K562 (cell line): ENCODE measurements around the gene USP11. TPM values are rescaled to one million over a fixed set of nuclear protein-coding genes. Genes with fewer than 3 reads are reported as not detected.

ENCODE experiments used
- ATAC-seq: fragments of 200-7000 bp; cut with Tn5 transposase; 3 replicates; pipeline ENCODE4 v1.9.1; 2020; ENCODE audit warnings: moderate library complexity
- BruUV-seq: library from RNA; stranded (reverse); fragments of 400-500 nt; replicated peaks from 2 replicates; lab custom pipeline; 2021; lab: Mats Ljungman, UMichigan
- CTCF ChIA-PET: fragments of 300-600 bp; formaldehyde crosslinking; extraction: SDS; loops from one replicate; lab custom pipeline; 2021; ENCODE audit warnings: low intra/inter-chr PET ratio; lab: Yijun Ruan, JAX
- POLR2A ChIA-PET: fragments of 300-600, 350-650 bp; sonication (Branson Sonifier 250); formaldehyde crosslinking; extraction: SDS; loops from one replicate; lab custom pipeline; 2021; ENCODE audit warnings: antibody characterized with exemption, inconsistent platforms; lab: Yijun Ruan, JAX
- DNase-seq, 4 experiments: peaks; one replicate each; pipeline versions ENCODE4 v3.0.0 to v3.0.0-alpha.2; 2011 to 2018; ENCODE audit warnings: low spot score in 3 of 4, mixed read lengths in 3 of 4; ENCODE audit errors: extremely low read depth in 1 of 4
- FAIRE-seq: peaks from 2 replicates; lab custom pipeline; 2011; peaks lifted over from hg19 to GRCh38; lab: Jason Lieb, UNC
- H2AFZ ChIP-seq: 2 replicates; pipeline ENCODE4 v1.6.0; 2011; ENCODE audit warnings: low read depth, low read length, control low read depth, inconsistent platforms
- H3K27ac ChIP-seq: fragments of 200-600 bp; 3 replicates; pipeline ENCODE4 v1.8.0; 2011; ENCODE audit warnings: low read depth, mild to moderate bottlenecking, control low read depth, inconsistent platforms, low read length, moderate library complexity, mixed read lengths; ENCODE audit errors: extremely low read depth
- H3K27me3 ChIP-seq, 2 experiments: fragments of 300-600 bp in 1 of 2; 2 replicates in 1 of 2; 3 replicates in 1 of 2; pipeline versions ENCODE4 v1.6.0 to v1.8.0; 2011; ENCODE audit warnings: inconsistent platforms in 2 of 2, low read length in 2 of 2, mild to moderate bottlenecking in 1 of 2, mixed read lengths in 1 of 2, moderate library complexity in 1 of 2; ENCODE audit not compliant: control insufficient read depth in 2 of 2, insufficient read depth in 2 of 2
- H3K36me3 ChIP-seq: fragments of 300-600 bp; 3 replicates; pipeline ENCODE4 v1.8.0; 2011; ENCODE audit warnings: mild to moderate bottlenecking, low read length, inconsistent platforms; ENCODE audit not compliant: control insufficient read depth, insufficient read depth
- H3K4me1 ChIP-seq, 2 experiments: fragments of 200-600 bp in 1 of 2; replicated peaks in 1 of 2; 2 replicates in 1 of 2; 3 replicates in 1 of 2; pipeline versions ENCODE4 v1.5.1 to v1.8.0; 2011; ENCODE audit warnings: inconsistent platforms in 2 of 2, low read length in 2 of 2, mild to moderate bottlenecking in 1 of 2, mixed read lengths in 1 of 2, moderate library complexity in 1 of 2; ENCODE audit not compliant: control insufficient read depth in 2 of 2, insufficient read depth in 2 of 2
- H3K4me2 ChIP-seq: 2 replicates; pipeline ENCODE4 v1.6.1; 2011; ENCODE audit warnings: low read length, control low read depth, inconsistent platforms, mixed read lengths; ENCODE audit not compliant: insufficient read depth
- H3K4me3 ChIP-seq: fragments of 200-600 bp; sonication (generic), shearing (Covaris generic); 2 replicates; pipeline ENCODE4 v1.5.1; 2016; ENCODE audit warnings: control low read depth, inconsistent platforms
- H3K79me2 ChIP-seq: fragments of 200-600 bp; 3 replicates; pipeline ENCODE4 v1.8.0; 2011; ENCODE audit warnings: low read length, inconsistent platforms; ENCODE audit not compliant: control insufficient read depth, insufficient read depth
- H3K9ac ChIP-seq, 2 experiments: 2 replicates each; pipeline versions ENCODE4 v1.6.0 to v1.6.1; 2011; ENCODE audit warnings: low read depth in 2 of 2, low read length in 2 of 2, control low read depth in 1 of 2, inconsistent platforms in 1 of 2, mild to moderate bottlenecking in 1 of 2, mixed read lengths in 1 of 2; ENCODE audit not compliant: insufficient read depth in 1 of 2
- H3K9me1 ChIP-seq: one replicate; pipeline ENCODE4 v1.6.0; 2011; ENCODE audit warnings: inconsistent platforms, mild to moderate bottlenecking, low read length, moderate library complexity; ENCODE audit not compliant: control insufficient read depth, insufficient read depth
- H3K9me3 ChIP-seq: replicated peaks from 2 replicates; pipeline ENCODE4 v1.5.1; 2011; ENCODE audit warnings: low read depth, low read length, inconsistent platforms; ENCODE audit not compliant: control insufficient read depth, insufficient read depth
- H4K20me1 ChIP-seq: replicated peaks from 2 replicates; pipeline ENCODE4 v1.6.1; 2011; ENCODE audit warnings: low read length, inconsistent platforms, mixed read lengths; ENCODE audit not compliant: control insufficient read depth, insufficient read depth
- CEBPG ChIP-seq, 3 experiments: fragments of 200-800 bp in 1 of 3; sonication (Bioruptor generic) in 1 of 3; sonication (generic) in 1 of 3; formaldehyde crosslinking in 1 of 3; IDR thresholded peaks in 2 of 3; conservative IDR thresholded peaks in 1 of 3; 2 replicates each; pipeline versions ENCODE4 v1.6.1 to v1.8.0; 2016 to 2022; ENCODE audit warnings: missing compliant biosample characterization in 2 of 3, missing genetic modification characterization in 2 of 3, mild to moderate bottlenecking in 1 of 3, missing genetic modification reagents in 1 of 3
- WGBS: fragments of 100-300 bp; shearing (Covaris generic); methylation state at CpG from one replicate; pipeline ENCODE4 v1.1.6; 2016; ENCODE audit warnings: low coverage, mixed read lengths; ENCODE audit not compliant: insufficient coverage; ENCODE audit errors: missing lambda C conversion rate; 5-methylcytosine and 5-hydroxymethylcytosine counted together
- in situ Hi-C: fragments of 300-500 bp; cut with MboI; formaldehyde crosslinking; loops from 4 replicates; pipeline ENCODE4 v1.15.0; 2018; ENCODE audit warnings: inconsistent platforms, mixed read lengths
- intact Hi-C: fragments of 100-400 bp; cut with micrococcal nuclease; formaldehyde crosslinking; loops from 2 replicates; pipeline ENCODE4 v1.14.2; 2022
- polyA plus RNA-seq, 8 experiments: library from polyadenylated mRNA; depleted of rRNA in 4 of 8; stranded (reverse) in 5 of 8; unstranded in 3 of 8; fragments of >200 nt; fragmentation: Nextera tagmentation in 2 of 8; fragmentation: Illumina TruSeq in 1 of 8; extraction: Ambion mirVana in 2 of 8; extraction: Trizol in 1 of 8; gene quantifications; 2 replicates each; pipeline versions ENCODE4 v1.2.1 to v1.2.3, GENCODE V29; 2011 to 2014; ENCODE audit warnings: inconsistent platforms in 1 of 8, missing spikeins in 1 of 8
- total RNA-seq, 7 experiments: library from RNA; depleted of rRNA in 6 of 7; stranded (reverse); fragments of >200 nt in 6 of 7; fragmentation: Illumina TruSeq in 2 of 7; extraction: Trizol in 2 of 7; gene quantifications; 2 replicates each; pipeline versions ENCODE4 v1.2.1 to v1.2.3, GENCODE V29; 2011 to 2021; ENCODE audit warnings: low replicate concordance in 1 of 7
- TF ChIP-seq, protein P1 (sequence below), 2 experiments: fragments of 450-650 bp in 1 of 2; IDR thresholded peaks; 2 replicates each; pipeline ENCODE4 v1.6.1; 2011 to 2017; ENCODE audit warnings: low read depth in 2 of 2, antibody characterized with exemption in 1 of 2, borderline replicate concordance in 1 of 2, low read length in 1 of 2, mild to moderate bottlenecking in 1 of 2, mixed read lengths in 1 of 2; ENCODE audit not compliant: control insufficient read depth in 1 of 2
- TF ChIP-seq, protein P2 (sequence below), 2 experiments: fragments of 450-650 bp in 1 of 2; sonication (generic) in 1 of 2; formaldehyde crosslinking in 1 of 2; IDR thresholded peaks in 1 of 2; conservative IDR thresholded peaks in 1 of 2; 2 replicates each; pipeline versions ENCODE4 v1.6.1 to v1.8.1; 2016 to 2023; ENCODE audit warnings: mild to moderate bottlenecking in 2 of 2, moderate library complexity in 2 of 2, inconsistent platforms in 1 of 2, missing genetic modification reagents in 1 of 2

USP11 gene
- total and polyA plus RNA-seq, 9 of the 15 experiments (the other 6 are each of a cell fraction or from before 2014, with no cell fraction given): 2.5 to 29.0 (median 11.7) TPM

DNA sequence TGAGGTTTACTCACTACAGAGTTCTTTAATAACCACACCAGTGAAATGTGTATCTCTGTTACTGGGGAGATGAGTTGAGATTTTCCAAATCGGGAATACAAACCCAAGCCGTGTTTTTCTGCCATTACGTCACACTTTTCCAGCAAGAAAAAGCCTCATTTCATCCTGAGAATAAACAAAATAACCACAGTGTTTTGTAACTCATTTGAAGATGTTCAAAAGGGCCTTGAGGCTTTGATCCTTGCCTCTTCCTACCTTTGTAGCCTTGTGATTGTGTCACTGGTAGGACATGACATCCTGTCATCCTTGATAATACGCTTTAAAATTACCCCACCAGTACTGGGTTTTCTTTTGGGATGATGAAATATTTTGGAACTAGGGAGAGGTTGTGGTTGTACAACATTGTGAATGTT is 2.9 kb downstream of the USP11 start:
- Histone ChIP-seq H3K4me3 (no peak overlapping the region), H3K9me1 (no peaks in the 10 kb centered on the region), H4K20me1 (no peaks in the 10 kb centered on the region), H3K9me3 (no peaks in the 10 kb centered on the region), H3K27me3 (no peaks in the 10 kb centered on the region; a peak in 1 of 5 replicates)
- CTCF ChIA-PET: no interaction called here
- 72% methylated on average over 4 of the region's 4 CpGs for WGBS
- POLR2A ChIA-PET: interaction anchor here (0.6 to 0.8 kb wide), 3 partner anchors 10 to 82 kb away, joined by 3 to 4 read pairs (median 3); no protein-coding TSS in a partner anchor
- no peak for TF ChIP-seq CEBPG (CRISPR knock-in tag; IDR thresholded peaks at IDR 0.05)
- peak in 1 of 2 experiments; percentile 54; a peak in 1 of 4 replicates for TF ChIP-seq CEBPG (tag; conservative IDR thresholded peaks at IDR 0.05 in 1 of 2, IDR thresholded peaks at IDR 0.05 in 1 of 2)
- TF ChIP-seq, protein P1, sequence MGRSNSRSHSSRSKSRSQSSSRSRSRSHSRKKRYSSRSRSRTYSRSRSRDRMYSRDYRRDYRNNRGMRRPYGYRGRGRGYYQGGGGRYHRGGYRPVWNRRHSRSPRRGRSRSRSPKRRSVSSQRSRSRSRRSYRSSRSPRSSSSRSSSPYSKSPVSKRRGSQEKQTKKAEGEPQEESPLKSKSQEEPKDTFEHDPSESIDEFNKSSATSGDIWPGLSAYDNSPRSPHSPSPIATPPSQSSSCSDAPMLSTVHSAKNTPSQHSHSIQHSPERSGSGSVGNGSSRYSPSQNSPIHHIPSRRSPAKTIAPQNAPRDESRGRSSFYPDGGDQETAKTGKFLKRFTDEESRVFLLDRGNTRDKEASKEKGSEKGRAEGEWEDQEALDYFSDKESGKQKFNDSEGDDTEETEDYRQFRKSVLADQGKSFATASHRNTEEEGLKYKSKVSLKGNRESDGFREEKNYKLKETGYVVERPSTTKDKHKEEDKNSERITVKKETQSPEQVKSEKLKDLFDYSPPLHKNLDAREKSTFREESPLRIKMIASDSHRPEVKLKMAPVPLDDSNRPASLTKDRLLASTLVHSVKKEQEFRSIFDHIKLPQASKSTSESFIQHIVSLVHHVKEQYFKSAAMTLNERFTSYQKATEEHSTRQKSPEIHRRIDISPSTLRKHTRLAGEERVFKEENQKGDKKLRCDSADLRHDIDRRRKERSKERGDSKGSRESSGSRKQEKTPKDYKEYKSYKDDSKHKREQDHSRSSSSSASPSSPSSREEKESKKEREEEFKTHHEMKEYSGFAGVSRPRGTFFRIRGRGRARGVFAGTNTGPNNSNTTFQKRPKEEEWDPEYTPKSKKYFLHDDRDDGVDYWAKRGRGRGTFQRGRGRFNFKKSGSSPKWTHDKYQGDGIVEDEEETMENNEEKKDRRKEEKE (IDR thresholded peaks at IDR 0.05; ENCODE audit: borderline replicate concordance in 1 of 2, control insufficient read depth in 1 of 2, low read depth in 2 of 2, low read length in 1 of 2): no peak
- TF ChIP-seq, protein P2, sequence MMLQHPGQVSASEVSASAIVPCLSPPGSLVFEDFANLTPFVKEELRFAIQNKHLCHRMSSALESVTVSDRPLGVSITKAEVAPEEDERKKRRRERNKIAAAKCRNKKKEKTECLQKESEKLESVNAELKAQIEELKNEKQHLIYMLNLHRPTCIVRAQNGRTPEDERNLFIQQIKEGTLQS (IDR thresholded peaks at IDR 0.05): peak; percentile 28; the same call in 1 of the 2 replicates
- TF ChIP-seq, protein P2 (CRISPR knock-in tag; conservative IDR thresholded peaks at IDR 0.05): no peak
- TF ChIP-seq, all 486 proteins: peak for 2
- no TSS peak for BruUV-seq
- DNase-seq (no peak), FAIRE-seq (no peak), ATAC-seq (no peak)
- Histone ChIP-seq H3K9ac (no peak overlapping the region), H3K79me2 (peaks cover 30% of the 10 kb centered on the region), H3K27ac (no peak overlapping the region), H3K4me1 (peaks cover 6 to 7% of the 10 kb centered on the region in 2 experiments; a peak in 4 of 5 replicates), H2AFZ (no peak overlapping the region), H3K36me3 (no peaks in the 10 kb centered on the region; the same call in 2 of the 3 replicates), H3K4me2 (no peak overlapping the region)
- in situ Hi-C loops: no loop called here
- intact Hi-C loops: no loop called here
